ENCODE measurements around the gene PLEKHF1. TPM values are rescaled to one million over a fixed set of nuclear protein-coding genes. Genes with fewer than 3 reads are reported as not detected.

PLEKHF1 gene
- total and polyA plus RNA-seq, 7 donors: 1.2 to 34.6 (median 19.4) TPM

DNA sequence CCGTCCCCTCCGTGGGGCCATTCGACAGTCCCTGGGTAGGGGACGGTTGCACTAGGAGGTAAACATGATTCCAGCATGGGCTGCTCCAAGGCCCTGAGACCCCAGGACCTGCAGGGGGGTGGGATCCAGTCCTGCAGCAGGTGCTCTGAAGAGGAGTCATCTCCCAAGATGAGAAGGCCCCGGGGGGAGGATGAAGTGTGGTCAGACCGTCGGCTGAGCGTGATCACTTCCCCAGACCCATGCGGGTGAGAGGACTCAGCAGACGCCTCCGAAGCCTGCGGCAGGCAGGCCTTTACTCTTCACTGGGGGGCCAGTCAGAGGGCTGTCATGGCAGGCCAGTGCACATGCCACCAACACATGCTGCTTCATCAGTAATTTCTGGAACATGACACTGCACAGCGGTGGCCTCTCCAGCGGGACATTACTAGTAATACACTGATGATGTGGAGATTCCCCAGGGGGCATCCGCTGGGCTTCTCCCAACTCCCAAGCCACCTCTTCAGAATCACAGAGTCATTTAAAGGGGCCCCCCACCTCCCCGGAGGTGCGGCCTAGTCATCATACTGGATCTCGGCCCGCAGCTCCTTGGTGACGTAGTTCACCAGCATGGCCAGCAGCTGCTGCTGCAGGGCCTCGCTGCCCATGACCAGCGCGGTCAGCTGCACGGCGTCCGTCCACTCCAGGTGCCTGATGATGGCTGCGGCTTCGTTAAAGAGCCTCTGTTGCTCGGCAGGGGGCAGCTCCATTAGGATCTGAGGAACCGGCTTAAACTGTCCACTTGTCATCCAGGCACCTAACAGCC, 37.1 kb downstream of the PLEKHF1 start:
- Histone ChIP-seq H3K27me3 (no peaks in the 10 kb centered on the region), H3K9me3 (no peaks in the 10 kb centered on the region), H3K27ac (no peak overlapping the region), H3K36me3 (peaks cover 3 to 51% (median 14%) of the 10 kb centered on the region in 4 donors), H3K4me3 (no peak overlapping the region), H3K4me1 (no peaks in the 10 kb centered on the region)
- intact Hi-C loops (cut with DNase I): no loop called here
- no peak for TF ChIP-seq EP300 (IDR thresholded peaks at IDR 0.05)
- TF ChIP-seq POLR2AphosphoS5 (IDR thresholded peaks at IDR 0.05): no peak
- TF ChIP-seq POLR2A (IDR thresholded peaks at IDR 0.05): no peak
- TF ChIP-seq, protein P1, sequence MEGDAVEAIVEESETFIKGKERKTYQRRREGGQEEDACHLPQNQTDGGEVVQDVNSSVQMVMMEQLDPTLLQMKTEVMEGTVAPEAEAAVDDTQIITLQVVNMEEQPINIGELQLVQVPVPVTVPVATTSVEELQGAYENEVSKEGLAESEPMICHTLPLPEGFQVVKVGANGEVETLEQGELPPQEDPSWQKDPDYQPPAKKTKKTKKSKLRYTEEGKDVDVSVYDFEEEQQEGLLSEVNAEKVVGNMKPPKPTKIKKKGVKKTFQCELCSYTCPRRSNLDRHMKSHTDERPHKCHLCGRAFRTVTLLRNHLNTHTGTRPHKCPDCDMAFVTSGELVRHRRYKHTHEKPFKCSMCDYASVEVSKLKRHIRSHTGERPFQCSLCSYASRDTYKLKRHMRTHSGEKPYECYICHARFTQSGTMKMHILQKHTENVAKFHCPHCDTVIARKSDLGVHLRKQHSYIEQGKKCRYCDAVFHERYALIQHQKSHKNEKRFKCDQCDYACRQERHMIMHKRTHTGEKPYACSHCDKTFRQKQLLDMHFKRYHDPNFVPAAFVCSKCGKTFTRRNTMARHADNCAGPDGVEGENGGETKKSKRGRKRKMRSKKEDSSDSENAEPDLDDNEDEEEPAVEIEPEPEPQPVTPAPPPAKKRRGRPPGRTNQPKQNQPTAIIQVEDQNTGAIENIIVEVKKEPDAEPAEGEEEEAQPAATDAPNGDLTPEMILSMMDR (IDR thresholded peaks at IDR 0.05): no peak
- 90 to 94% methylated on average over 30 of the region's 30 CpGs for WGBS, 2 donors
- DNase-seq: no peak

DNA sequence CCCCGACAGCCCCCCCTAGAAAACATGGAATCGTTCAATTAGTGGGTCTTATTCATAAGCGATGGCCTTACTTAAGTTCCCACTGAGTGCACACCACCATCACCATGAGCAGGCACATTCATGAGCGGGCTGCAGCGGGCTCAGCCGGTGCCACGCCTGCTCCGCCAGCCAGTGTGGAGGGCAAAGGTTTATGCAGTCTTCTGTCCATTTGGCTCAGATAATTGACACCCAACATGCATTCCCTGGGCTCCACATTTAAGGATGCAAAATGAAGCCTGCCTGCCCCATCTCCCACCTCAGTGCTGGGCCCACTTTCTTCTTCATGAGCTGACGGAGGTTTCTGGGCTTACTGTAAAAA, 37.7 kb downstream of the PLEKHF1 start:
- Histone ChIP-seq H3K36me3 (peaks cover 3 to 57% (median 15%) of the 10 kb centered on the region in 4 donors), H3K4me3 (no peak overlapping the region), H3K9me3 (no peaks in the 10 kb centered on the region), H3K4me1 (no peaks in the 10 kb centered on the region), H3K27ac (no peak overlapping the region), H3K27me3 (no peaks in the 10 kb centered on the region)
- intact Hi-C loops (cut with DNase I): no loop called here
- TF ChIP-seq POLR2A (IDR thresholded peaks at IDR 0.05) (no peak), EP300 (IDR thresholded peaks at IDR 0.05) (no peak), POLR2AphosphoS5 (IDR thresholded peaks at IDR 0.05) (no peak)
- TF ChIP-seq, protein P1 (IDR thresholded peaks at IDR 0.05): no peak
- DNase-seq: no peak
- 91 to 96% methylated on average over 9 of the region's 9 CpGs for WGBS, 2 donors

GRCh38 chr19:29704562-29705558, 39.6 kb downstream of the PLEKHF1 start:
- intact Hi-C loops (cut with DNase I): no loop called here
- no peak for DNase-seq
- no peaks in the 10 kb centered on the region for H3K9me3 ChIP-seq
- peaks cover 3 to 61% (median 15%) of the 10 kb centered on the region in 4 donors for H3K36me3 ChIP-seq
- no peak overlapping the region for H3K27ac ChIP-seq
- no peaks in the 10 kb centered on the region for H3K27me3 ChIP-seq
- peaks cover 0 to 3% (median 0%) of the 10 kb centered on the region in 4 donors for H3K4me1 ChIP-seq
- H3K4me3 ChIP-seq: no peak overlapping the region
- no peak for TF ChIP-seq POLR2AphosphoS5 (IDR thresholded peaks at IDR 0.05)
- TF ChIP-seq, protein P1 (IDR thresholded peaks at IDR 0.05): no peak
- no peak for TF ChIP-seq EP300 (IDR thresholded peaks at IDR 0.05)
- TF ChIP-seq POLR2A (IDR thresholded peaks at IDR 0.05): no peak
- WGBS, 2 donors: 88 to 89% methylated on average over 14 of the region's 14 CpGs

DNA sequence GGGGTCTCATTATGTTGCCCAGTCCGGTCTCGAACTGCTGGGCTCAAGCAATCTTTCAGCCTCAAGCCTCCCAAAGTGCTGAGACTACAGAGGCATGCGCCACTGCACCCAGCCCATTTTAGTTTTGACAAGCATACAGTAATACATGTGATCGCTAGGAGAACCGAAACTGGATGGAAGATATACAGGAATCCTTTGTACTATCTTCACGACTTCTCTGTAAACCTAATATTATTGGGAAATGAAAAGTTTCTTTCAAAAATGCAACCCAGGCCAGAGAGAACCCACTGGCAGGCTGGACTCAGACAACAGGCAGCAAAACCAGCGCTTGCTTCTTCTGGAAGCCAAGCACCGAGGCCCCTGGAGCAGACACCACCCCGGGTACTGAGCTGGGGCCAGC, 40.4 kb downstream of the PLEKHF1 start:
- no peak for DNase-seq
- H3K27ac ChIP-seq: no peak overlapping the region
- no peak overlapping the region for H3K4me3 ChIP-seq
- H3K9me3 ChIP-seq: no peaks in the 10 kb centered on the region
- H3K36me3 ChIP-seq: peaks cover 3 to 61% (median 15%) of the 10 kb centered on the region in 4 donors
- WGBS, 2 donors: 95 to 96% methylated on average over 9 of the region's 9 CpGs
- TF ChIP-seq, protein P1 (IDR thresholded peaks at IDR 0.05): no peak
- TF ChIP-seq EP300 (IDR thresholded peaks at IDR 0.05) (no peak), POLR2A (IDR thresholded peaks at IDR 0.05) (no peak), POLR2AphosphoS5 (IDR thresholded peaks at IDR 0.05) (no peak)
- H3K4me1 ChIP-seq: peaks cover 0 to 11% (median 0%) of the 10 kb centered on the region in 4 donors
- intact Hi-C loops (cut with DNase I): no loop called here
- no peaks in the 10 kb centered on the region for H3K27me3 ChIP-seq
